A549 (cell line): ENCODE results near the gene PSRC1. TPM values are rescaled to one million over a fixed set of nuclear protein-coding genes. Genes with fewer than 3 reads are reported as not detected.

Source experiments
- ATAC-seq, 2 experiments: fragments of 200-7000 bp in 1 of 2; fragments of >200 bp in 1 of 2; cut with Nextera tagmentation in 1 of 2; cut with Tn5 transposase in 1 of 2; 3 replicates each; pipeline versions ENCODE4 v1.8.0 to v1.9.1; 2018 to 2020; ENCODE audit warnings: mild to moderate bottlenecking in 1 of 2, moderate library complexity in 1 of 2
- CTCF ChIA-PET: fragments of 300-600 bp; sonication (Branson Sonifier 250); formaldehyde crosslinking; extraction: SDS; loops from one replicate; lab custom pipeline; 2021; ENCODE audit warnings: antibody characterized with exemption, inconsistent platforms; lab: Yijun Ruan, JAX
- POLR2A ChIA-PET: fragments of 350-600 bp; formaldehyde crosslinking; extraction: SDS; loops from one replicate; lab custom pipeline; 2021; ENCODE audit warnings: antibody characterized with exemption, inconsistent platforms; lab: Yijun Ruan, JAX
- DNase-seq, 2 experiments: peaks; one replicate each; pipeline versions ENCODE4 v3.0.0 to v3.0.0-alpha.2; 2011 to 2016; ENCODE audit warnings: low read depth in 1 of 2, low spot score in 1 of 2
- FAIRE-seq: peaks from 2 replicates; lab custom pipeline; 2011; peaks lifted over from hg19 to GRCh38; lab: Jason Lieb, UNC
- H3K27ac ChIP-seq, 2 experiments: fragments of >200 bp; sonication (Bioruptor Twin); formaldehyde crosslinking; 3 replicates each; pipeline ENCODE4 v1.5.1; 2016 to 2017
- H3K4me1 ChIP-seq: fragments of >200 bp; sonication (Bioruptor Twin); formaldehyde crosslinking; 3 replicates; pipeline ENCODE4 v1.6.1; 2016
- H3K4me2 ChIP-seq: fragments of >200 bp; sonication (Bioruptor Twin); formaldehyde crosslinking; 3 replicates; pipeline ENCODE4 v1.6.1; 2016
- H3K4me3 ChIP-seq: fragments of >200 bp; sonication (Bioruptor Twin); formaldehyde crosslinking; 3 replicates; pipeline ENCODE4 v1.5.1; 2016
- H3K9me3 ChIP-seq: fragments of >200 bp; sonication (Bioruptor Twin); formaldehyde crosslinking; 3 replicates; pipeline ENCODE4 v1.6.1; 2016
- ATOH8 ChIP-seq: fragments of 250-450 bp; sonication (Bioruptor Pico); IDR thresholded peaks from 2 replicates; pipeline ENCODE4 v1.5.0; 2020; ENCODE audit warnings: low read depth, mild to moderate bottlenecking, moderate library complexity
- CBX2 ChIP-seq: fragments of 200-600 bp; sonication (generic); IDR thresholded peaks from 2 replicates; pipeline ENCODE4 v1.6.1; 2016; ENCODE audit warnings: low read depth, mild to moderate bottlenecking, borderline replicate concordance
- CHD2 ChIP-seq: fragments of 150-350 bp; IDR thresholded peaks from 2 replicates; pipeline ENCODE4 v1.6.1; 2014; ENCODE audit warnings: low read length; ENCODE audit not compliant: partially characterized antibody
- CHD4 ChIP-seq: fragments of 200-600 bp; sonication (generic); IDR thresholded peaks from 2 replicates; pipeline ENCODE4 v1.6.1; 2016; ENCODE audit warnings: antibody characterized with exemption, mild to moderate bottlenecking, borderline replicate concordance
- CTCF ChIP-seq: fragments of >200 bp; sonication (Bioruptor Twin); formaldehyde crosslinking; IDR thresholded peaks from 3 replicates; pipeline ENCODE4 v1.5.1; 2016
- E2F6 ChIP-seq: IDR thresholded peaks from 2 replicates; pipeline ENCODE4 v1.6.1; 2012; ENCODE audit warnings: low read depth, borderline replicate concordance
- EP300 ChIP-seq, 2 experiments: fragments of >200 bp; sonication (Bioruptor Twin); formaldehyde crosslinking; IDR thresholded peaks; 2 replicates in 1 of 2; 3 replicates in 1 of 2; pipeline ENCODE4 v1.6.1; 2016 to 2017
- ESRRA ChIP-seq: fragments of 150-350 bp; IDR thresholded peaks from 2 replicates; pipeline ENCODE4 v1.6.1; 2014; ENCODE audit warnings: mild to moderate bottlenecking, low read length, borderline replicate concordance
- FOSL2 ChIP-seq, 2 experiments: fragments of 450-650 bp in 1 of 2; fragments of >200 bp in 1 of 2; sonication (Bioruptor Twin) in 1 of 2; formaldehyde crosslinking; IDR thresholded peaks; 2 replicates each; pipeline versions ENCODE4 v1.5.0 to v1.6.1; 2016 to 2020; ENCODE audit warnings: mild to moderate bottlenecking in 1 of 2, moderate library complexity in 1 of 2
- HES2 ChIP-seq: fragments of >200 bp; sonication (Bioruptor Twin); formaldehyde crosslinking; IDR thresholded peaks from 2 replicates; pipeline ENCODE4 v1.6.1; 2016
- HEYL ChIP-seq: fragments of 250-450 bp; sonication (Bioruptor Pico); IDR thresholded peaks from 2 replicates; pipeline ENCODE4 v1.8.0; 2021; ENCODE audit warnings: mild to moderate bottlenecking, moderate library complexity
- HOXA7 ChIP-seq: fragments of 250-450 bp; sonication (Bioruptor Pico); IDR thresholded peaks from 2 replicates; pipeline ENCODE4 v1.5.0; 2020; ENCODE audit warnings: mild to moderate bottlenecking, moderate library complexity
- HOXB13 ChIP-seq: fragments of 250-450 bp; sonication (Bioruptor Pico); IDR thresholded peaks from 2 replicates; pipeline ENCODE4 v1.5.0; 2020; ENCODE audit warnings: low read depth, mild to moderate bottlenecking, moderate library complexity
- HOXB5 ChIP-seq: fragments of 250-450 bp; sonication (Bioruptor Pico); IDR thresholded peaks from 2 replicates; pipeline ENCODE4 v1.5.0; 2020; ENCODE audit warnings: mild to moderate bottlenecking, moderate library complexity
- JUN ChIP-seq, 2 experiments: fragments of >200 bp; sonication (Bioruptor Twin); formaldehyde crosslinking; IDR thresholded peaks; 2 replicates in 1 of 2; 3 replicates in 1 of 2; pipeline ENCODE4 v1.6.1; 2016 to 2017
- MAFK ChIP-seq: fragments of 450-650 bp; IDR thresholded peaks from 2 replicates; pipeline ENCODE4 v1.6.1; 2014; ENCODE audit not compliant: partially characterized antibody
- MAX ChIP-seq: IDR thresholded peaks from 2 replicates; pipeline ENCODE4 v1.6.1; 2012
- MAZ ChIP-seq: fragments of 150-350 bp; IDR thresholded peaks from 2 replicates; pipeline ENCODE4 v1.6.1; 2014; ENCODE audit warnings: antibody characterized with exemption, low read depth, low read length, borderline replicate concordance
- NFE2L2 ChIP-seq: fragments of 150-350 bp; conservative IDR thresholded peaks from 2 replicates; pipeline ENCODE4 v1.6.1; 2014; ENCODE audit warnings: low read length
- PHF8 ChIP-seq: fragments of 200-600 bp; sonication (generic); IDR thresholded peaks from 2 replicates; pipeline ENCODE4 v1.6.1; 2016; ENCODE audit warnings: low read depth, mild to moderate bottlenecking, antibody characterized with exemption, moderate library complexity, borderline replicate concordance
- POLR2A ChIP-seq: IDR thresholded peaks from 2 replicates; pipeline ENCODE4 v1.6.1; 2012; ENCODE audit warnings: mild to moderate bottlenecking, low read length
- RCOR1 ChIP-seq: fragments of 150-350 bp; IDR thresholded peaks from 2 replicates; pipeline ENCODE4 v1.6.1; 2014; ENCODE audit warnings: antibody characterized with exemption, low read length, low read depth
- RFX5 ChIP-seq: fragments of 450-650 bp; IDR thresholded peaks from 2 replicates; pipeline ENCODE4 v1.7.1; 2014; ENCODE audit warnings: antibody characterized with exemption, mild to moderate bottlenecking, moderate library complexity
- RNF2 ChIP-seq: fragments of 200-600 bp; sonication (generic); IDR thresholded peaks from 2 replicates; pipeline ENCODE4 v1.6.1; 2016; ENCODE audit warnings: low read depth, mild to moderate bottlenecking, antibody characterized with exemption, moderate library complexity, borderline replicate concordance
- ZFP36 ChIP-seq: fragments of 450-650 bp; IDR thresholded peaks from 2 replicates; pipeline ENCODE4 v1.6.1; 2014; ENCODE audit warnings: borderline replicate concordance; ENCODE audit not compliant: partially characterized antibody
- WGBS: methylation state at CpG from one replicate; pipeline ENCODE4 v1.1.6; 2017; ENCODE audit errors: missing lambda C conversion rate; 5-methylcytosine and 5-hydroxymethylcytosine counted together
- polyA plus RNA-seq, 4 experiments: library from polyadenylated mRNA; depleted of rRNA in 3 of 4; stranded (reverse); fragments of >200 nt; fragmentation: RNase III in 1 of 4; extraction: RNeasy Plus Mini Kit Qiagen cat#74134 plus additional on column Dnase treatment in 1 of 4; gene quantifications; 2 replicates in 3 of 4; 3 replicates in 1 of 4; pipeline ENCODE4 v1.2.3, GENCODE V29; 2011 to 2017
- TF ChIP-seq, protein P1 (sequence below): fragments of 250-450 bp; sonication (Bioruptor Pico); IDR thresholded peaks from 2 replicates; pipeline ENCODE4 v1.5.0; 2021; ENCODE audit warnings: mild to moderate bottlenecking, moderate library complexity, borderline replicate concordance

Gene PSRC1
- polyA plus RNA-seq, 2 of the 4 experiments (the other 2 are of a cell fraction): 15.3 to 21.5 TPM

GRCh38 chr1:109274533-109275476 is 8.1 kb downstream of the PSRC1 start (continued):
- TF ChIP-seq, protein P1, sequence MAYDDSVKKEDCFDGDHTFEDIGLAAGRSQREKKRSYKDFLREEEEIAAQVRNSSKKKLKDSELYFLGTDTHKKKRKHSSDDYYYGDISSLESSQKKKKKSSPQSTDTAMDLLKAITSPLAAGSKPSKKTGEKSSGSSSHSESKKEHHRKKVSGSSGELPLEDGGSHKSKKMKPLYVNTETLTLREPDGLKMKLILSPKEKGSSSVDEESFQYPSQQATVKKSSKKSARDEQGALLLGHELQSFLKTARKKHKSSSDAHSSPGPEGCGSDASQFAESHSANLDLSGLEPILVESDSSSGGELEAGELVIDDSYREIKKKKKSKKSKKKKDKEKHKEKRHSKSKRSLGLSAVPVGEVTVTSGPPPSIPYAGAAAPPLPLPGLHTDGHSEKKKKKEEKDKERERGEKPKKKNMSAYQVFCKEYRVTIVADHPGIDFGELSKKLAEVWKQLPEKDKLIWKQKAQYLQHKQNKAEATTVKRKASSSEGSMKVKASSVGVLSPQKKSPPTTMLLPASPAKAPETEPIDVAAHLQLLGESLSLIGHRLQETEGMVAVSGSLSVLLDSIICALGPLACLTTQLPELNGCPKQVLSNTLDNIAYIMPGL (CRISPR knock-in tag): no peak
- TF ChIP-seq ESRRA: no peak
- TF ChIP-seq JUN (IDR thresholded peaks at IDR 0.05): peak; percentile 64 to 81; a peak in 2 of 5 replicates
- peak in 1 of 2 experiments; percentile 60; a peak in 1 of 5 replicates for TF ChIP-seq EP300 (IDR thresholded peaks at IDR 0.05)
- no peak for TF ChIP-seq CHD2
- TF ChIP-seq PHF8: no peak
- TF ChIP-seq RFX5: no peak
- no peak for TF ChIP-seq CHD4
- no peak for TF ChIP-seq POLR2A
- TF ChIP-seq HEYL (CRISPR knock-in tag): no peak
- no peak for TF ChIP-seq RNF2
- TF ChIP-seq FOSL2 (IDR thresholded peaks at IDR 0.05): no peak
- TF ChIP-seq FOSL2 (CRISPR knock-in tag; IDR thresholded peaks at IDR 0.05): peak; percentile 36; the same call in 1 of the 2 replicates

- no peak overlapping the region for H3K4me3 ChIP-seq
- peaks cover 53% of the 10 kb centered on the region for H3K4me1 ChIP-seq
- ATAC-seq (no peak), FAIRE-seq (no peak), DNase-seq (no peak)
- ChIA-PET POLR2A (interaction anchor here (0.9 kb wide), 1 partner anchor 9 kb away, joined by 3 read pairs; the partner anchor contains the start of gene PSRC1), CTCF (interaction anchor here (1.2 to 1.7 kb wide), 2 partner anchors 9 to 125 kb away, joined by 5 to 9 read pairs; partner anchors contain the start of gene SORT1)
- H3K27ac ChIP-seq: peak overlapping the region; percentile 95 to 99
- no peaks in the 10 kb centered on the region for H3K9me3 ChIP-seq
- H3K4me2 ChIP-seq: peak overlapping the region; percentile 83
- no peak for TF ChIP-seq JUN (IDR thresholded peaks at IDR 0.05)
- TF ChIP-seq E2F6: no peak
- no peak for TF ChIP-seq MAX
- no peak for TF ChIP-seq ZFP36
- TF ChIP-seq HOXB13 (CRISPR knock-in tag): no peak
- WGBS: 95% methylated on average over 15 of the region's 30 CpGs
Observed at GRCh38 chr1:109273570-109274288, 9.2 kb downstream of the PSRC1 start.

DNA sequence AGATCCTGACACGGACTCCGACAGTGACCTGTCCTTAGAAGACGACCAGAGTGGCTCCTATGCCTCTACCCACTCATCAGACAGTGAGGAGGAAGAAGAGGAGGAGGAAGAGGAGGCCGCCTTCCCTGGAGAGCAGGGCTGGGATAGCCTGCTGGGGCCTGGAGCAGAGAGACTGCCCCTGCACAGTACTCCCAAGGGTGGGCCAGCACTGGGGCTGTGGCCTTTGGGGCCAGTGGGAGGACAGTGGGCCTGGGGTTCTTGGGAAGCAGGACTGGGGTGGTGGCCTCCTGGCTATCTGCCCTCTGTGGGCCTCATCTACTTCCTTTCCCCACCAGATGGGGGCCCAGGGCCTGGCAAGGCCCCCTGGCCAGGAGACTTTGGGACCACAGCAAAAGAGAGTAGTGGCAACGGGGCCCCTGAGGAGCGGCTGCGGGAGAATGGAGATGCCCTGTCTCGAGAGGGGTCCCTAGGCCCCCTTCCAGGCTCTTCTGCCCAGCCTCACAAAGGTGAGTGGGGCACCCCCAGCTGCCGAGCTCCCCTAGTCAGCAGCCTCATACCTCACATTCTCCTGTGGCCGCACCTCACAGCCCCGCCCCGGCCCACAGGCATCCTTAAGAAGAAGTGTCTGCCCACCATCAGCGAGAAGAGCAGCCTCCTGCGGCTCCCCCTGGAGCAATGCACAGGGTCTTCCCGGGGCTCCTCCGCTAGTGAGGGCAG is 10.0 kb downstream of the PSRC1 start:
- ATAC-seq: peak in 1 of 2 experiments; percentile 21; a peak in 3 of 6 replicates
- peaks cover 53% of the 10 kb centered on the region for H3K4me1 ChIP-seq
- 88% methylated on average over 4 of the region's 16 CpGs for WGBS
- no peak for TF ChIP-seq MAZ
- no peak for TF ChIP-seq MAFK
- no peak for TF ChIP-seq HES2
- TF ChIP-seq CBX2: no peak
- TF ChIP-seq NFE2L2: no peak
- TF ChIP-seq HOXA7 (CRISPR knock-in tag): no peak
- no peak for TF ChIP-seq CTCF
- TF ChIP-seq ATOH8 (CRISPR knock-in tag): no peak
- no peak for TF ChIP-seq RCOR1
- TF ChIP-seq PHF8: no peak
- no peak for TF ChIP-seq HOXB5 (CRISPR knock-in tag)

More for the DNA sequence above, 10.0 kb downstream of the PSRC1 start:
- Histone ChIP-seq H3K27ac (peak overlapping the region; percentile 95 to 99), H3K4me3 (no peak overlapping the region), H3K9me3 (no peaks in the 10 kb centered on the region), H3K4me2 (peak overlapping the region; percentile 83)
- DNase-seq: peak in 1 of 2 experiments; percentile 43
- FAIRE-seq: no peak
- CTCF ChIA-PET: interaction anchor here (0.6 to 1.7 kb wide), 3 partner anchors 8 to 240 kb away, joined by 3 to 9 read pairs (median 5); partner anchors contain the start of gene SORT1
- POLR2A ChIA-PET: no interaction called here
